IPS-15b (cell line): Measurements from ENCODE around the gene CLIP3.
A peak's percentile ranks its signal among the peaks of the same experiment; 100 is the strongest.

ENCODE experiments used
- H3K27me3 ChIP-seq: one replicate; pipeline ENCODE4 v1.6.1; 2013; ENCODE audit warnings: low read length; ENCODE audit not compliant: control insufficient read depth, insufficient read depth
- H3K36me3 ChIP-seq: one replicate; pipeline ENCODE4 v1.6.1; 2013; ENCODE audit warnings: low read length; ENCODE audit not compliant: control insufficient read depth, insufficient read depth
- H3K4me1 ChIP-seq: one replicate; pipeline ENCODE4 v1.6.1; 2013; ENCODE audit warnings: mild to moderate bottlenecking, low read length; ENCODE audit not compliant: control insufficient read depth, insufficient read depth
- H3K4me3 ChIP-seq: one replicate; pipeline ENCODE4 v1.5.1; 2013; ENCODE audit warnings: low read depth, low read length
- H3K9ac ChIP-seq: one replicate; pipeline ENCODE4 v1.6.1; 2013; ENCODE audit warnings: low read depth, mild to moderate bottlenecking, low read length
- H3K9me3 ChIP-seq: one replicate; pipeline ENCODE4 v1.6.1; 2013; ENCODE audit warnings: mild to moderate bottlenecking, low read length; ENCODE audit not compliant: control insufficient read depth, insufficient read depth

Gene CLIP3

GRCh38 chr19:36059180-36059910, 26.7 kb upstream of the CLIP3 start:
- Histone ChIP-seq H3K9me3 (no peaks in the 10 kb centered on the region), H3K36me3 (peaks cover 41% of the 10 kb centered on the region), H3K9ac (no peak overlapping the region), H3K4me1 (peaks cover 4% of the 10 kb centered on the region), H3K27me3 (no peaks in the 10 kb centered on the region), H3K4me3 (no peak overlapping the region)

- H3K27me3 ChIP-seq, result no peaks in the 10 kb centered on the region
- no peaks in the 10 kb centered on the region for H3K9me3 ChIP-seq
- no peak overlapping the region for H3K9ac ChIP-seq
- H3K4me3 ChIP-seq, result no peak overlapping the region
- H3K4me1 ChIP-seq, result peaks cover 4% of the 10 kb centered on the region
- H3K36me3 ChIP-seq, result peaks cover 38% of the 10 kb centered on the region
Observed at GRCh38 chr19:36058481-36059179, 26.0 kb upstream of the CLIP3 start.

- Histone ChIP-seq H3K4me1 (peaks cover 12% of the 10 kb centered on the region), H3K9ac (peak within 1 kb of the TSS; percentile 74), H3K27me3 (no peaks in the 10 kb centered on the region), H3K9me3 (no peaks in the 10 kb centered on the region), H3K4me3 (peak within 1 kb of the TSS; percentile 95), H3K36me3 (peaks cover 11% of the 10 kb centered on the region)
Observed at GRCh38 chr19:36054733-36055686, 22.3 kb upstream of the CLIP3 start, which contains the start of gene WDR62. Gene WDR62 (plus strand): TSS chr19:36054897. CDS start chr19:36054972, 75 bp downstream.

DNA sequence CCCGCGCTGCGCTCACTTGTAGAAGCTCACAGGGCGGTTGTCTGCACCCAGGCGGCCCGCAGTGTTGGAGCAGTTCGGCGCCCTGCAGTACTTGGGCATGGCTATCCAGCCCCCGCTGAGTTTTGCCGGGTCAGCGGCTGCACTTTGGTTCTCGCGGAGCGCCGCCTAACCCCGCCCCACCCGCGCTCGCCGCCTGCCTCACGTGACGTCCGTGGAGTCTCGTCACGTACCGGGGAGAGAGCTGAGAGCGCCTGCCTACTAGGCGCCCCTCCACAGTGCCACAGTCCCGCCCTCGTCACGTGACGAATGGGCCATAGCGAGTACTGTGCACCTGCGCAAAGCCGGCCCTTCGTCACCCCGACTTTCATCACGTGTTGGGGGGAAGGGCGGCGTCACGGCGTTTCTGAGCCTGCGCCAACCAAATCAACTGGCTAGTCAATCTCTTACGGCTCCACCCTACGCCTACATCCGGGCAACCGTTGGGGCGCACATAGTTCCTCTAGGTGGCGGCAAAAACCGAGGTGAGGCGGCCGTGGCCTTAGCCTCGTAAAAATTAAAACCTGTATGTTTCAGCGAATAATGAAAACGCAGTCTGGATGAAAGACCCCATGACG, 21.6 kb upstream of the CLIP3 start, which contains the start of gene THAP8:
THAP8 (minus strand) TSS at position 167 of the 614 bp plus-strand sequence; CDS start at position 99, 68 bp downstream.
- peak within 1 kb of the TSS; percentile 95 for H3K4me3 ChIP-seq
- peak within 1 kb of the TSS; percentile 74 for H3K9ac ChIP-seq
- H3K36me3 ChIP-seq, result peaks cover 8% of the 10 kb centered on the region
- no peaks in the 10 kb centered on the region for H3K27me3 ChIP-seq
- H3K4me1 ChIP-seq, result peaks cover 12% of the 10 kb centered on the region
- no peaks in the 10 kb centered on the region for H3K9me3 ChIP-seq

- no peak overlapping the region for H3K9ac ChIP-seq
- H3K9me3 ChIP-seq, result no peaks in the 10 kb centered on the region
- no peaks in the 10 kb centered on the region for H3K36me3 ChIP-seq
- peak overlapping the region; percentile 9 for H3K4me3 ChIP-seq
- no peaks in the 10 kb centered on the region for H3K27me3 ChIP-seq
- peaks cover 12% of the 10 kb centered on the region for H3K4me1 ChIP-seq
Observed at GRCh38 chr19:36051637-36052036, 19.0 kb upstream of the CLIP3 start.

- no peak overlapping the region for H3K9ac ChIP-seq
Observed at GRCh38 chr19:36051236-36051635, 18.6 kb upstream of the CLIP3 start.

GRCh38 chr19:36049080-36049698, 16.5 kb upstream of the CLIP3 start:
- H3K9me3 ChIP-seq, result no peaks in the 10 kb centered on the region
- no peaks in the 10 kb centered on the region for H3K36me3 ChIP-seq
- no peaks in the 10 kb centered on the region for H3K27me3 ChIP-seq

More at GRCh38 chr19:36051236-36051635, 18.6 kb upstream of the CLIP3 start:
- Histone ChIP-seq H3K4me3 (peak overlapping the region; percentile 9), H3K4me1 (peaks cover 8% of the 10 kb centered on the region), H3K9me3 (no peaks in the 10 kb centered on the region), H3K27me3 (no peaks in the 10 kb centered on the region), H3K36me3 (no peaks in the 10 kb centered on the region)

GRCh38 chr19:36047835-36048234, 15.2 kb upstream of the CLIP3 start:
- Histone ChIP-seq H3K4me1 (peaks cover 8% of the 10 kb centered on the region), H3K9me3 (no peaks in the 10 kb centered on the region), H3K27me3 (no peaks in the 10 kb centered on the region), H3K4me3 (no peak overlapping the region), H3K36me3 (no peaks in the 10 kb centered on the region), H3K9ac (no peak overlapping the region)

More at GRCh38 chr19:36049080-36049698, 16.5 kb upstream of the CLIP3 start:
- Histone ChIP-seq H3K4me1 (peaks cover 8% of the 10 kb centered on the region), H3K9ac (no peak overlapping the region), H3K4me3 (no peak overlapping the region)

GRCh38 chr19:36046443-36047050, 13.9 kb upstream of the CLIP3 start:
- Histone ChIP-seq H3K4me3 (no peak overlapping the region), H3K27me3 (no peaks in the 10 kb centered on the region), H3K36me3 (no peaks in the 10 kb centered on the region), H3K4me1 (peaks cover 6% of the 10 kb centered on the region), H3K9me3 (no peaks in the 10 kb centered on the region), H3K9ac (no peak overlapping the region)

GRCh38 chr19:36043952-36044351, 11.3 kb upstream of the CLIP3 start:
- H3K9ac ChIP-seq, result no peak overlapping the region
- H3K36me3 ChIP-seq, result no peaks in the 10 kb centered on the region
- no peaks in the 10 kb centered on the region for H3K4me1 ChIP-seq
- H3K27me3 ChIP-seq, result no peaks in the 10 kb centered on the region
- H3K4me3 ChIP-seq, result no peak overlapping the region
- no peaks in the 10 kb centered on the region for H3K9me3 ChIP-seq
